GM13976 (cell line): ENCODE measurements around the gene SLC2A9.

Experiments used
- DNase-seq: peaks from one replicate; pipeline ENCODE4 v3.0.0; 2012; ENCODE audit warnings: low spot score
- in situ Hi-C: fragments of 300-500 bp; cut with MboI; formaldehyde crosslinking; loops from one replicate; pipeline ENCODE4 v1.12.0; 2022; ENCODE audit warnings: low sequenced_read_pairs, mixed read lengths, inconsistent platforms; ENCODE audit not compliant: unreplicated experiment
- TF ChIP-seq, protein P1 (sequence below): IDR thresholded peaks from 2 replicates; pipeline ENCODE4 v1.5.1; 2012; ENCODE audit warnings: borderline replicate concordance, mild to moderate bottlenecking; ENCODE audit not compliant: insufficient read depth; ENCODE audit errors: extremely low read depth, missing control alignments, control extremely low read depth

Gene SLC2A9

GRCh38 chr4:9929111-9929510 is 92.2 kb downstream of the SLC2A9 start:
- in situ Hi-C loops, result no loop called here
- TF ChIP-seq, protein P1, sequence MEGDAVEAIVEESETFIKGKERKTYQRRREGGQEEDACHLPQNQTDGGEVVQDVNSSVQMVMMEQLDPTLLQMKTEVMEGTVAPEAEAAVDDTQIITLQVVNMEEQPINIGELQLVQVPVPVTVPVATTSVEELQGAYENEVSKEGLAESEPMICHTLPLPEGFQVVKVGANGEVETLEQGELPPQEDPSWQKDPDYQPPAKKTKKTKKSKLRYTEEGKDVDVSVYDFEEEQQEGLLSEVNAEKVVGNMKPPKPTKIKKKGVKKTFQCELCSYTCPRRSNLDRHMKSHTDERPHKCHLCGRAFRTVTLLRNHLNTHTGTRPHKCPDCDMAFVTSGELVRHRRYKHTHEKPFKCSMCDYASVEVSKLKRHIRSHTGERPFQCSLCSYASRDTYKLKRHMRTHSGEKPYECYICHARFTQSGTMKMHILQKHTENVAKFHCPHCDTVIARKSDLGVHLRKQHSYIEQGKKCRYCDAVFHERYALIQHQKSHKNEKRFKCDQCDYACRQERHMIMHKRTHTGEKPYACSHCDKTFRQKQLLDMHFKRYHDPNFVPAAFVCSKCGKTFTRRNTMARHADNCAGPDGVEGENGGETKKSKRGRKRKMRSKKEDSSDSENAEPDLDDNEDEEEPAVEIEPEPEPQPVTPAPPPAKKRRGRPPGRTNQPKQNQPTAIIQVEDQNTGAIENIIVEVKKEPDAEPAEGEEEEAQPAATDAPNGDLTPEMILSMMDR, result no peak
- no peak for DNase-seq

GRCh38 chr4:9927341-9928007 is 93.8 kb downstream of the SLC2A9 start:
- in situ Hi-C loops, result no loop called here
- TF ChIP-seq, protein P1, result no peak
- DNase-seq, result no peak

- TF ChIP-seq, protein P1, result no peak
- in situ Hi-C loops, result no loop called here
- DNase-seq, result no peak
These were observed 94.7 kb downstream of the SLC2A9 start for GRCh38 chr4:9926586-9926985.

GRCh38 chr4:9925750-9926439 is 95.4 kb downstream of the SLC2A9 start:
- TF ChIP-seq, protein P1, result no peak
- DNase-seq, result no peak
- in situ Hi-C loops, result no loop called here

GRCh38 chr4:9924750-9925149 is 96.5 kb downstream of the SLC2A9 start:
- no peak for DNase-seq
- in situ Hi-C loops, result no loop called here
- TF ChIP-seq, protein P1, result no peak

DNA sequence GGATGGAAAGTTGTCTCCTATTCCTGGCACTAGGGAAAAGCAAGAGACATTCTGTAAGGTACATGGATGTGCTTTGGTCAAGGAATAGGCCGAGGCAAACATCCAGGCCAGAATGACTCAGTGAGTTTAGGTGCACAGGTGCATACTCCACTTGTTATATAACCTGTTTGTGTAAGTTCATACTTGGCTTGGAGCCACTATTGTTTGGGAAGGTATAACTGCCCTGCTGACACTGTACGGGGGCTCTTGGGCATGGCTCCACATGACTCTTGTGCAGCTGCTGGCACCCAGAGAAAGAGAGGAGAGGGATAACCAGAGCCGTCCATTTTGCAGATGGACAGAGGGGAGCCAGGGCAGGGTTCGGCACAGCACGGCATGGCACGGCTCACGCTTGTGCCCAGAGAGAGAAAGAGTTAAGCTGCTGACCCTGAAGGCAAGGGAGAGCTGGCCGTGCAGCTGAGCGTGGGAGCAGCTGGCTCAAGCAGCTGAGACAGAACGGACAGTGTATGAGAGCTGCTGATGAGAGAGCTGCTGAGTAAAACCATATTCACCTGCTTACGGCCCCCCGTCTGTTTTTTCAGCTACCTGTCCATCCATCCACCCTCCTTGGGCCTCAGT is 98.0 kb downstream of the SLC2A9 start:
- TF ChIP-seq, protein P1, result no peak
- no peak for DNase-seq
- in situ Hi-C loops, result no loop called here
